Raji (cell line): ENCODE results near the gene STN1.

Experiments
- POLR2A ChIP-seq: IDR thresholded peaks from 2 replicates; pipeline ENCODE4 v1.6.1; 2011; ENCODE audit warnings: low read depth, low read length, control low read depth; ENCODE audit not compliant: insufficient read depth

STN1 gene

DNA sequence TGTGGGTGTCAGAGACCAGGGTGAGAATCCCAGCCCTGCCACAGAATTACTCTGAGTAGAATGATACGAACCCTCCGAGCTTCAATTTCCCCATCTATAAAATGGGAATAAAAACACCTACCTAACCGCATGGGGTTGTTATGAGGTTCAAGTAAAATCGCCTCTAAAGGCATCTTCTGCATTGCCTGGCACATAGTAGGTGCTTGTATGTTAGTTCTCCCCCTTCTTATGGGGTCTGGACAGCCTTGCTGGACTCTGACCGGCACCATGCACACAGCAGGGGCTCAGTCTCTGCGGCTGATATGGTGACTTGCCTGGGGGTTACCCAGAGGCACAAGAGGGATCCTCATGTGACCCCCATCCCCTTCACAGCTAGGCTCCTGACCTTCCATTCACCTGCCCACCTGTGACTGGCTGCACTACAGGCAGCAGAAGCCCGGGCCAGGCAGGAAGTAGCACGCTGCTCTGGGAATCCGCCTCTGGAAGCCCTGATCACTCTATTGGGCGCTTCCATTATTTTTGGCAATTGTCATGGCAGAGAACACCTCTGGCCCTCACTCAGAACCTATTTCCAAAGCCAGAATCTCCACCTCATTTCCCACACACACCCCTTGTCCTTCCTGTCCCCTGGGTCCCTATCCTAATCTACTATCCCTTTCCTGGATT lies 68.6 kb downstream of the STN1 start:
- TF ChIP-seq POLR2A, result no peak

GRCh38 chr10:103847909-103848468 lies 70.0 kb downstream of the STN1 start:
- TF ChIP-seq POLR2A, result no peak

DNA sequence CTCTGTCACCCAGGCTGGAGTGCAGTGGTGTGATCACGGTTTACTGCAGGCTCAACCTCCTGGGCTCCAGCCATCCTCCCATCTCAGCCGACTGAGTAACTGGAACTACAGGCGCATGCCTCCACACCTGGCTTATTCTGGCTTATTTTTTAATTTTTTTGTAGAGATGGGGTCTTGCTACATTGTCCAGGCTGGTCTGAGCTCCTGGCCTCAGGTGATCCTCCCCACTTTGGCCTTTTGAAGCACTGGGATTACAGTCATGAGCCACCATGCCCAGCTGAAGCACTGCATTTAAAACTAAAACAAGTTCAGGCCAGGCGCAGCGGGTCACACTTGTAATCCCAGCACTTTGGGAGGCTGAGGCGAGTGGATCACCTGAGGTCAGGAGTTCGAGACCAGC lies 70.6 kb downstream of the STN1 start:
- no peak for TF ChIP-seq POLR2A

DNA sequence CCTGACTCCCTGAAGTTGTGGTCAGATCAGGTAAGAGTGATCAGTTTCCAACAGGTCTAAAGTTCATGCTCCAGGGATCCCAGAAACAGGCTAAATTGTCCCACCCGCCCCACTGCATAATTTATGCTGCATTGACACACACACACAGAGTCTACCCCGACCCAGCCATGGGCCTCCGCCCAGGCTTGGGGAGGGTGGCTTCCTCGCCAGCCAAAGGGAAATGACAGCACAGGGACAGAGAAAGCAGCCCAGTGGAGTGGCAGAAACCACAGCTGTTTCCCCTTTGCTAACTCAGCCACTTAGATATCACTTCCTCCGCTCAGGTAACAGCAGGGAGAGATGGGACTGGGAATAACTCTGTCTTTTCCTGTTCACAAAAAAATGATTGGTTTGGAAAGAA lies 72.0 kb downstream of the STN1 start:
- TF ChIP-seq POLR2A, result no peak

DNA sequence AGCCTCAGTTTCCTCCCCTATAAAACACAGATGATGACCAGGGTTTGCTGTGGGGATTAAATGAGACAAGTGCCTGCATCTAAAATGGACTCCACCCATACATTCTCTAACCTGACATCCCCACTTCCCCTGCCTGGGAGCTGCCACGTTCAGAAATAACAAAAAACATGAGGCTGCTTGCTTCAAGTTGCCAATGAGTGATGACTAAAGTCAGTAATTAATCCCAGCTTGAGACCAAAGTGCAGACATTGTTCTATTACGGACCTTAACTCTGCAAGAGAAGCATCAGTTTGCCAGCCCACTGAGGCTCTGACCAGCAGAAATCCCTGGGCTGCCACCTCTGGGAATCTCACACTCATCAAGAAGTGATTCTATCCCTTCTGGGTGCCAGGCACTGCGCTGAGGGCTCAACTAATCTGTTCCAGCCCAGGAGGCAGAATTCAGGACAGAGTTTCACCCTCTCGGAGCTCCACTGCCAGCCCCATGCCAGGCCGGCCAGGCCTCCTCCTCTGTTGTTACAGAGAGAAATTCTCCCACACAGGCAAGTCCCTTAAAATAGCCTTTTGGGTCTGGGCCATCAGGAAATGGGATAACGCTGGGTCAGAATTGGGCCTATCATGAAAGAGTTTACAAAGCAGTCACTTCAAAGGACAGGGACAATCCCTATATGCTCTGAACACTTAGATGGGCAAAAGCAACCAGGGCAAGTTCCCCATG lies 74.0 kb downstream of the STN1 start:
- no peak for TF ChIP-seq POLR2A

GRCh38 chr10:103843045-103843444 lies 74.9 kb downstream of the STN1 start:
- no peak for TF ChIP-seq POLR2A

- no peak for TF ChIP-seq POLR2A
These were observed 75.4 kb downstream of the STN1 start for GRCh38 chr10:103842605-103843004.

DNA sequence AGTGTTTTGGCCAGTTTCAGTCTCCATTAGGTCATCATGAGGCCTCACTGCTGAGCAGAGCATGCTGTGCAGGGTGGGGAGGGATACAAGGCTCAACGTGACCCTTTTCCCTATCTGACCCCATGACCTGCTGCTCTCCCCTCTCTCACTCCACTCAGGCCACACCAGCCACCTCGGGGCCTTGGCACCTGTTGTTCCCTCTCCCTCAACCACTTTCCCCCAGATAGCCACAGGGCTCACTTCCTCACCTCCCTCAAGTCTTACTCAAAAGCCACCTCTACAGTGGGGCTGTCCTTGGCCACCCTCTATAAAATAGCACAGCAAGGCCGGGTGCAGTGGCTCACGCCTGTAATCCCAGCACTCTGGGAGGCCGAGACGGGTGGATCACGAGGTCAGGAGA lies 76.5 kb downstream of the STN1 start:
- no peak for TF ChIP-seq POLR2A

GRCh38 chr10:103840740-103841070 lies 77.3 kb downstream of the STN1 start:
- TF ChIP-seq POLR2A, result no peak

DNA sequence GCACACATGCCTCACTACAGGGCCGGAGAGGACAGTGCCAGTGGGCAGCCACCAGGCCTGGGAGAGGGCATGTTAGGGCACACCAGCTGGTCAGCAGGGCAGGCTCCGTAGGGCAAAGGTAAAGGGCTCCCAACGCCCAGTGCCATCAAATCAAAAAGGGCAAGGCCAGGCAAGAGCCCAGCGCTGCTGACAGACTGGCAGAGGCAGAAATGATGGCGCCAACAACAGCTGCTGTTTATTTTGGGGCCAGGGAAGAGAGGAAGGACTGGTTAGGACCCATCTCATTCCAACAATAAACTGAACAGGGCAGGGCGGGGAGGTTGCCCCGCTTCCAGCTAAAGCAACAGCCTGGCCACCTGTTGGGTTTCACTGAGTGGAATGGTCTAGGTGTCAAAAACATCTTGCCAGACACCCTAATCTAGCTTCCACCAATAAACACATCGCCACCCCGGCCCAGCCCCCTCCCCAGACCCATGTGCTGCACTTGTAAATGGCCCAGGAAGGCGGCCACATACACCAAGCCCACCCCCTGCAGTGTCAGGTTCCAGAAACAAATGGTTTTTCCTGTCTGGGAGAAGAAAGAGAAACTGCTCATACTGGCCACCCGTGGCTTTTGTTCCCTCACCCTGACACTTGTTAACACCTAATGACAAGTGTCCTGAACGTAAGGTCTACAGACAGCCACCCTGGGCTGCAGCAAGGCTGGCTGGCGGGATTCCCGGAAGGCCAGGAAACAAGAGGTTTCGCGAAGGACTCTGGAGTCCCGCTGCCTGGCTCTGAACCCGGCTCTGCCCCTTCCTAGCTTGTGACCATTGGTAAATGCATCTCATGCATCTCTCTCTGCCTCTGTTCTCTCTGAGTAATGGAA lies 77.9 kb downstream of the STN1 start:
- TF ChIP-seq POLR2A, result no peak

GRCh38 chr10:103839519-103839871 lies 78.5 kb downstream of the STN1 start:
- TF ChIP-seq POLR2A, result no peak

DNA sequence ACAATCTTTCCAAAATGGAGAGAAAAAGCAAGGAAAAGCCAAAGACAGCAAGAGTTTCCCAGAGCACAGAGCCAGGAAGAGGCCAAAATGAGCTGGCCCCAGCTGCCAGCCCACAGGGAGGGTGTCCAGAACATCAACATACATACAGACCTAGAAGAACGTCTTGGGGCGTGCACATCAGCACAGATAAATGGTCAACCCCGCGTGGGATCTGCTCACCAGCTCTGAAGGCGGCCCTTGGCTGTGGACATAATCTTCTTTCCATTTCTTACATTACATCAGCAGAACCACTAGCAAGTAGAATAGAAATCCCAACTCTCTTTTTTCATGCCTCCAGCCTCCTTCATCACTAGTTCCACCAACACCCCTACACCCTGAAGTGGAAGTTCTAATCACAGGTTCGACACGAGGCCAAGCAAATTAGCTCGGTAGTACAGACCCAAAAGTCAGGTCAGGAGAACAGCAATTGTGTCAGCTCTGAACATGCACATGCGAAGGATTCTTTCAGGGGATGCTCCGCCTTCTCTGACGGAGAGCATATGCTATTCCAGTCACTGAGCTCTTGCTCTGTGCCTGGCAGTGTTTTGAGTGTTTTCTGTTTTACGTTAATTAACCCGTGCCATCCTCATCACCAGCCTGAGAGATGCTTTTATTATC lies 79.0 kb downstream of the STN1 start:
- no peak for TF ChIP-seq POLR2A

DNA sequence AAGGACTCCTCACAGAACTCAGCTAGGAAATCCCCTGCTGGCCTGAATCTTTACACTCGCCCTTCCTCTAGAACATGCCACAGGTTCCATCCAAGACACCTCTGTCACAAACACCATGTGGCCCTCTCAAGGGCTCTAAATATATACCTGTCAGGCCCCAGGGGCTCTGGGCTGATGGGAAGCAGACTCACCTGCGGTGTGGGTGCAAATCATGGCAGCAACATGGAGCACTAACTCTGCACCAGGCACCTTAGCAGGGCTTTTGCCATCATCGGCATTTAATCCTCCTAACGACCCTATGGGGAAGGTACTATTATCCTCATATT lies 80.0 kb downstream of the STN1 start:
- TF ChIP-seq POLR2A, result no peak

DNA sequence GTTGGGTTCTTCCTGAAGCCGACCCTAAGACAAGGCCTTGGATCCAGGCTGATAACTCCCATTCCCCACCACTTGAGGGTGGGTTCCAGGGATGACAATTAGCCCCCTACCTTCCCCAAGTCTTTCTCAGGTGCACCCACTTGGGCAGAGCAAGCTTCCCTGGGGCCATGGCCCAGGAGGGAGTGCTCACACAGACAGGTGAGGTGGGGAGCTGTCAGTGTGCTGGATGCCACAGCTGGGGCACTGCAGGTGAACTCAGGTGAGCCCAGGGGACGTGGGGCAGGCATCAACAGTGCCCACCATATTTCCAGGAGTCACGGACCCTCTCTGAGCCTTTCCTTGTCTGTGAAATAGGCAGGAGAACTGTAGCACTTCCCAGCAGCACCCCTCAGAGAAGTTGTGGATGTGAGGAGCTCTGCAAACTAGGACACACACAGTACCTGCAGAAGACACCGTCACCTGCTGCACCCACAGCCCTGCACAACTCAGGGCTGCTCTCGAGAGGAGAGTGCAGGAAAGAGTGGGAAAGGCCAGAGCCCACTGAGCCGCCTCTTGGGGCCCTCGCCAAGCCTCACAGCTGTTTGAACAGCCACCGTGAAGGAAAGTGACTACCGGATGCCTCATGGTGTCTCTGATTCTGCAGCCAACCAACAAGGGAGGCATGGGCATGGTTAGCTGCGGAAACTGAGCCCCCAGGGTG lies 80.5 kb downstream of the STN1 start:
- TF ChIP-seq POLR2A, result no peak

DNA sequence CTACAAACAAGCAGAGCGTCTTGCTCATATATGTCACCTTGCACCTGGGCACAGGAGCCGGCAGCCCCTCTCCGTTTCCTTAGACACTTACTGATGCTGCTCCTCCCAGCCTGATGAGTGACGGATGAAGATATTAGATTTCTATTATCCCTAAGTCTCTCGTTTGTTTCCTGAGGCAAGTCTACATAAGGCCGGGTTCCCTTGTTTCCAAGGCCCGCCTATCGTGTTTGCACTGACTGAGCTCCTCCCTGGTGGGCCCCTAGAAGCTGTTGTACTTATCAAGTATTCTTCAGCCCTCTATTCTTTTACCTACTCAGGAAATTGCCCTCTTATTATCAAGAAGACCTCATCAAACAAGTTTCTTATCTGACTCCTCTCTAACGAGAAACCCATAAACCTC lies 81.1 kb downstream of the STN1 start:
- no peak for TF ChIP-seq POLR2A

- TF ChIP-seq POLR2A, result no peak
These were observed 81.7 kb downstream of the STN1 start for GRCh38 chr10:103836273-103836672.
